ENCODE data around the gene BLVRA.
A peak's percentile ranks its signal among the peaks of the same experiment; 100 is the strongest.

BLVRA gene

DNA sequence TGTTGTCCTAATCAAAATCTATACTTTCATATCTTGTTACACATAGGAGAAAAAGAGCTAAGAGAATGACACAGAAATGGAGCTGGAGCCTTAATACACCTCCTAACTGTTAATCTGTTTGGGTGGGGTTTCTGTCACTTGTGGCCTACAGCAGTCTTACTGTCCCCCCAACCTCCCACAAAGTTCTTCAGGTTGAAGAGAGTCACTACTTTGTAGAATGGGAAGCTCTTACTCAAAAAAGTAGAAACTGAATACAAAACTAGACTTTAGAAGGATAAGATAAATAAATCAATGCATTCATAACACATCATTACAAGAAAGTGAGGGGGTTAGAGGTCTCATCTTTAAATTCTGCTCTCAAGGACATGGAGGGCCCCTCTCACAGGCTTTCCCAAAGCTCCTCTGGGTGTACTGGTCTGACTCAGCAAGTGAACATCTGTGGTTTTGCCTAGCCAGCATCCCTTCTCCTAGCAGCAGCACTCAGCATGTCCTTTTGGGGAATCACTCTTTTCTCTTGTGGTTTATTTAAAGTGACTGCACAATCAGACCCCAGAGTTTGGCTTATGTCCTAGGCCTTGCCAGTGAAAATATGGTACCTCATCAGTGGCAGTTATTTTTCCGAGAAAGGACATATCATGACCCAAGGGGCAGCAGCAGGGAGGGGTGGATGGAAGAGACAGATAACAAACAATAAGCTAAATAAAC is 2.0 kb upstream of the BLVRA start:
- CTCF ChIA-PET = interaction anchor here (0.9 to 4.8 kb wide), 8 partner anchors 10 to 174 kb away, joined by 3 to 18 read pairs (median 4); partner anchors contain the start of gene STK17A
- POLR2A ChIA-PET = no interaction called here
- TF ChIP-seq, protein P1, sequence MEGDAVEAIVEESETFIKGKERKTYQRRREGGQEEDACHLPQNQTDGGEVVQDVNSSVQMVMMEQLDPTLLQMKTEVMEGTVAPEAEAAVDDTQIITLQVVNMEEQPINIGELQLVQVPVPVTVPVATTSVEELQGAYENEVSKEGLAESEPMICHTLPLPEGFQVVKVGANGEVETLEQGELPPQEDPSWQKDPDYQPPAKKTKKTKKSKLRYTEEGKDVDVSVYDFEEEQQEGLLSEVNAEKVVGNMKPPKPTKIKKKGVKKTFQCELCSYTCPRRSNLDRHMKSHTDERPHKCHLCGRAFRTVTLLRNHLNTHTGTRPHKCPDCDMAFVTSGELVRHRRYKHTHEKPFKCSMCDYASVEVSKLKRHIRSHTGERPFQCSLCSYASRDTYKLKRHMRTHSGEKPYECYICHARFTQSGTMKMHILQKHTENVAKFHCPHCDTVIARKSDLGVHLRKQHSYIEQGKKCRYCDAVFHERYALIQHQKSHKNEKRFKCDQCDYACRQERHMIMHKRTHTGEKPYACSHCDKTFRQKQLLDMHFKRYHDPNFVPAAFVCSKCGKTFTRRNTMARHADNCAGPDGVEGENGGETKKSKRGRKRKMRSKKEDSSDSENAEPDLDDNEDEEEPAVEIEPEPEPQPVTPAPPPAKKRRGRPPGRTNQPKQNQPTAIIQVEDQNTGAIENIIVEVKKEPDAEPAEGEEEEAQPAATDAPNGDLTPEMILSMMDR (IDR thresholded peaks at IDR 0.05; ENCODE audit: control extremely low read depth, extremely low read depth, low read depth, missing control alignments) = no peak
- DNase-seq (ENCODE audit: extremely low spot score) = no peak

DNA sequence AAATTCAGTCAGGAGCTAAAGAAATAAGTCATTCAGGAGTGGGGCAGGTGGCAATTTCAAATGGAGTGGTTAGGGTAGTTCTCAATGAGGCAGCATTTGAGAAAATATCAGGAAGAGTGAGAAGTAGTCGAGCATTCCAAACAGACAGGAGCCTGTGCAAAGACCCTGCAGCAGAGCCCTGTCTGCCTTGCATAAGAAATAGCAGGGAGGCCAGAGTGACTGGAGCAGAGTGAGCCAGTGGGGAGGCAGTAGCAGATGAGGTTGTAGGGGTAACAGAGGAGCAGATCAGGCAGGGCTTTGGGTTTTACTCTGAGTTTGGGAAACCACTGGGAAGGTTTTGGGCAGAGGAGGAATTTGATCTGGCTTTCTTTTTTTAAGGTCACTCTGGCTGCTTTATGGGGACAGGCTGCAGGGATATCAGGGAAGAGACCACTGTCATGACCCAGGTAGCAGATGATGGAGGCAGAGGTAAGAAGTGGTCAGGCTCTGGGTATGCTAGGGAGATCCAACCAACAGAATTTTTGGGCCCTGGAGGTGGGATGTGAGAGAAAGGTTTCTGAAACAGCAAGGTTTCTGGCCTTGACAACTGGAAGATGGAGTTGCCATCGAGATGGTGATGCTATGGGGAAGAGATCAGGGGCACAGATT is 1.3 kb upstream of the BLVRA start:
- TF ChIP-seq, protein P1 (IDR thresholded peaks at IDR 0.05; ENCODE audit: control extremely low read depth, extremely low read depth, low read depth, missing control alignments) = no peak
- CTCF ChIA-PET = interaction anchor here (1.2 to 4.8 kb wide), 7 partner anchors 10 to 175 kb away, joined by 3 to 18 read pairs (median 4); partner anchors contain the start of gene STK17A
- DNase-seq (ENCODE audit: extremely low spot score) = no peak
- POLR2A ChIA-PET = no interaction called here

DNA sequence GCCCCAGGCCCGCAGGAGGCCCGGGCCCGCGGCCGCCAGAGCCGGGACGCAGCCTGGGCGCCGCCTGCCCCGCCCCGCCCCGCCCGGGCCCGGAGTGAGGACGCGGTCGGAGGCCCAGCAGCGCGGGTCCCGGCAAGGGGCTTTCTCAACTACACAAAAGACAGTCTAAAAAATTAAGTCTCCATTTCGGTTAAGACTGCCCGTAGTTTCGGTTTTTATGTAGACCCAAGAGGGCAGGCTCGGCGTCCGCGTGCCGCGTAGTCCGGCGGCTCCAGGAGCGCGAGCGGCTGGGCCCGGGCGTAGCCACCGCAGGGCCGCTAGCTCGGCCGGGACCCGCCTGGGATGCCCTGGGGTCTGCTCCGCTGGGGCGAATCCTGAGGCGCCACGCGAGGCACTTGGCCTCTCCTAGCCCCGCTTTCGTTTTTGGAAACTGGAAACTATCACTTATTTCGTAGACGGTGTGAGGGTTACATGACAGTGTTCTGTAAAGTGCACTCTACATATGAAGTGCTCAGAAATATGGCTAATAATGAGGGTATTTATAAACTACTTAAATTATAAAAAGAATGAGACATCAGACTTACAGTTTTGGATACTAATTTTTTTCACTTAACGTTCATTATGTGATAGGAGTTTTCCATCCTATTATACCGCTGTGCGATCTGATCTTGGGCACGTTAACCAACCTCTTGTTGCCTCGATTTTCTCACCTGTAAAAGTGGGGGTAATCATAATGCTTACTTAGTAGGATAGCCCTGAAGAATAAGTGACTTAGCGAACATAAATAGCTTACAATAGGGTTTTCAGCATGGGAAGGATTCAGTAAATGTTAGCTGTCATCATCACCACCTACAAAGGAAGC is 573 bp downstream of the BLVRA start:
- TF ChIP-seq, protein P1 (IDR thresholded peaks at IDR 0.05; ENCODE audit: control extremely low read depth, extremely low read depth, low read depth, missing control alignments) = no peak
- ChIA-PET CTCF (interaction anchor here (0.8 to 5.6 kb wide), 5 partner anchors 8 to 178 kb away, joined by 3 to 35 read pairs (median 5); partner anchors contain the start of gene STK17A), POLR2A (interaction anchor here (0.6 to 1.0 kb wide), 2 partner anchors 176 to 259 kb away, joined by 4 to 5 read pairs; partner anchors contain the start of gene STK17A)
- peak; percentile 52 for DNase-seq (ENCODE audit: extremely low spot score)

DNA sequence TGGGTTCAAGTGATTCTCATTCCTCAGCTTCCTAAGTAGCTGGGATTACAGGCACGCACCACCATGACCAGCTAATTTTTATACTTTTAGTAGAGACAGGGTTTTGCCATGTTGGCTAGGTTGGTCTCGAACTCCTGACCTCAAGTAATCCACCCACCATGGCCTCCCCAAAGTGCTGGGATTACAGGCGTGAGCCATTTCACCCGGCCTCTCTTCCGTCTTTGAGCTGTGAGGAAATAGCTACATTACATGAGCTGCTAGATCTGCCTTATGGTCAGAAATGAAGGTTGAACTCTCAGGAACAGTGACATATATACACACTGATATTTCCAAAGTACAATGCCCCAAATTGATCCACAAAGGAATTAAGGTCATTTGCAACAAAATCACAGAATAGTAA is 2.4 kb downstream of the BLVRA start:
- TF ChIP-seq, protein P1 (IDR thresholded peaks at IDR 0.05; ENCODE audit: control extremely low read depth, extremely low read depth, low read depth, missing control alignments) = no peak
- no peak for DNase-seq (ENCODE audit: extremely low spot score)
- CTCF ChIA-PET = interaction anchor here (0.8 to 5.6 kb wide), 6 partner anchors 16 to 179 kb away, joined by 3 to 35 read pairs (median 4); partner anchors contain the start of gene STK17A
- POLR2A ChIA-PET = interaction anchor here (1.6 kb wide), 1 partner anchor 178 kb away, joined by 6 read pairs; the partner anchor contains the start of gene STK17A

DNA sequence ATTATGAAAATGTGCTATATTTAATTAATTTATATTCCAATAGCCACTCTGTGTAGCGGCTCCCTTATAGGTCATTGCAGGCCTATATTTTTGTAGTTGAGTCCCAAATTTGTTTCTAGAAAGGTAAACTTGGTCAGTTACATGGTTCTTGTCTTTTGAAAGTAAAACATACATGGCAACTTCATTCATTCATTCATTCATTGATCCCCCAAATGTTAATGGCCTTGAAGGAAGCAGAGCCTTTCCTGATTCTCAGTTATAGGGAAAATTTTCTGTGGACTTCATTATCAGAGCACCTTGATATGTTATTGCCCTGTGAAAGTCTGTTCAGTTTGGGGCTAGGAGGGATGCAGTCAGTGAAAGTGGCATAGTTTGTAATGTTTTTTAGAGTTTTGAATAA is 2.9 kb downstream of the BLVRA start:
- POLR2A ChIA-PET = interaction anchor here (1.6 kb wide), 1 partner anchor 179 kb away, joined by 6 read pairs; the partner anchor contains the start of gene STK17A
- DNase-seq (ENCODE audit: extremely low spot score) = no peak
- CTCF ChIA-PET = interaction anchor here (1.2 to 5.6 kb wide), 6 partner anchors 16 to 180 kb away, joined by 3 to 35 read pairs (median 4); partner anchors contain the start of gene STK17A
- TF ChIP-seq, protein P1 (IDR thresholded peaks at IDR 0.05; ENCODE audit: control extremely low read depth, extremely low read depth, low read depth, missing control alignments) = no peak

Measured in GM10248 (cell line).